Measurements from ENCODE around the gene AGER. TPM values are rescaled to one million over a fixed set of nuclear protein-coding genes. Genes with fewer than 3 reads are reported as not detected.
A peak's percentile ranks its signal among the peaks of the same experiment; 100 is the strongest.

The AGER gene
- polyA plus RNA-seq (ENCODE audit: low read depth in 6 of 6) = 1 to 10 TPM in 1 of 6 donors, under 1 TPM in 3, not detected in 2; 0.32 to 1.1 (median 0.63) TPM

- peak within 1 kb of the TSS in 3 of 6 donors; percentile 31 to 82 (median 60) for H3K27ac Mint-ChIP-seq
- DNase-seq = no peak
- peaks cover 48 to 58% (median 58%) of the 10 kb centered on the region in 3 donors for H3K4me1 Mint-ChIP-seq
- H3K4me3 Mint-ChIP-seq = peak within 1 kb of the TSS in 2 of 8 donors; percentile 15 to 54
- no peaks in the 10 kb centered on the region for H3K27me3 Mint-ChIP-seq
- no peak for ATAC-seq (ENCODE audit: low read depth in 2 of 2)
- H3K9me3 Mint-ChIP-seq = no peaks in the 10 kb centered on the region
- peaks cover 16 to 35% of the 10 kb centered on the region in 2 donors for H3K36me3 Mint-ChIP-seq
These were observed at the start of gene AGER for GRCh38 chr6:32184084-32184640. TSS of gene AGER (minus strand) at chr6:32184253. CDS start at chr6:32184222, 31 bp downstream.

GRCh38 chr6:32226434-32226833 lies 42.4 kb upstream of the AGER start:
- Mint-ChIP-seq H3K27me3 (no peaks in the 10 kb centered on the region), H3K9me3 (no peaks in the 10 kb centered on the region), H3K27ac (peak overlapping the region; percentile 56 to 97 (median 83)), H3K36me3 (no peaks in the 10 kb centered on the region), H3K4me3 (peak overlapping the region in 4 of 8 donors; percentile 32 to 82 (median 48)), H3K4me1 (peaks cover 55 to 72% (median 57%) of the 10 kb centered on the region in 3 donors)
- peak; percentile 54 to 58 for ATAC-seq (ENCODE audit: low read depth in 2 of 2)
- DNase-seq = peak; percentile 23

DNA sequence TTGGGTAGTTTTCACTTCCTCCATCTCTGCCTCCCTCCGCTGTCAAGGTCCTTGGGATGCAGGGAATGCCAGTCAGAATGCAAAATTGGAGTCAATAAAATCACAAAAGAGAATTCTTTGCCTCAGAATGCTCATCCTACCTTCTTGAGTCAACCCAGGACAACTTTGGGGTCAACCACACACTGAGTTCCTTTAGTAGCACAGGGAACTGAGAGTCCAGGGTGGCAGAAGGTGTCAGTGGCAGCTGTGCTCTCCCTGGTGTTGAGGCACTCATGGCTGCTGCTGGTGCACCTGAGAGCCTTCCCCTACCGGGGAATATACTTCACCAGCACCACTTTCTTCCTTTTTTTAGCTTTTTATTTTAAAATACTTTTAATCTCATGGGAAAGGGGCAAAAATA lies 40.6 kb upstream of the AGER start:
- H3K4me3 Mint-ChIP-seq = peak overlapping the region in 3 of 8 donors; percentile 42 to 73 (median 59)
- H3K4me1 Mint-ChIP-seq = peaks cover 58 to 76% (median 58%) of the 10 kb centered on the region in 3 donors
- H3K27me3 Mint-ChIP-seq = no peaks in the 10 kb centered on the region
- peak; percentile 88 to 90 for ATAC-seq (ENCODE audit: low read depth in 2 of 2)
- H3K36me3 Mint-ChIP-seq = no peaks in the 10 kb centered on the region
- peak overlapping the region in 4 of 6 donors; percentile 38 to 97 (median 82) for H3K27ac Mint-ChIP-seq
- peak; percentile 46 for DNase-seq
- H3K9me3 Mint-ChIP-seq = no peaks in the 10 kb centered on the region

- Mint-ChIP-seq H3K9me3 (no peaks in the 10 kb centered on the region), H3K4me3 (peak within 1 kb of the TSS in 6 of 8 donors; percentile 42 to 73 (median 52)), H3K36me3 (no peaks in the 10 kb centered on the region), H3K27me3 (no peaks in the 10 kb centered on the region), H3K4me1 (peaks cover 51 to 78% (median 53%) of the 10 kb centered on the region in 3 donors), H3K27ac (peak within 1 kb of the TSS; percentile 82 to 97 (median 92))
- DNase-seq = no peak
- no peak for ATAC-seq (ENCODE audit: low read depth in 2 of 2)
These were observed 39.5 kb upstream of the AGER start, which contains the start of gene NOTCH4 for GRCh38 chr6:32223258-32224235. TSS of gene NOTCH4 (minus strand) at chr6:32224067. CDS start at chr6:32223928, 139 bp downstream.

DNA sequence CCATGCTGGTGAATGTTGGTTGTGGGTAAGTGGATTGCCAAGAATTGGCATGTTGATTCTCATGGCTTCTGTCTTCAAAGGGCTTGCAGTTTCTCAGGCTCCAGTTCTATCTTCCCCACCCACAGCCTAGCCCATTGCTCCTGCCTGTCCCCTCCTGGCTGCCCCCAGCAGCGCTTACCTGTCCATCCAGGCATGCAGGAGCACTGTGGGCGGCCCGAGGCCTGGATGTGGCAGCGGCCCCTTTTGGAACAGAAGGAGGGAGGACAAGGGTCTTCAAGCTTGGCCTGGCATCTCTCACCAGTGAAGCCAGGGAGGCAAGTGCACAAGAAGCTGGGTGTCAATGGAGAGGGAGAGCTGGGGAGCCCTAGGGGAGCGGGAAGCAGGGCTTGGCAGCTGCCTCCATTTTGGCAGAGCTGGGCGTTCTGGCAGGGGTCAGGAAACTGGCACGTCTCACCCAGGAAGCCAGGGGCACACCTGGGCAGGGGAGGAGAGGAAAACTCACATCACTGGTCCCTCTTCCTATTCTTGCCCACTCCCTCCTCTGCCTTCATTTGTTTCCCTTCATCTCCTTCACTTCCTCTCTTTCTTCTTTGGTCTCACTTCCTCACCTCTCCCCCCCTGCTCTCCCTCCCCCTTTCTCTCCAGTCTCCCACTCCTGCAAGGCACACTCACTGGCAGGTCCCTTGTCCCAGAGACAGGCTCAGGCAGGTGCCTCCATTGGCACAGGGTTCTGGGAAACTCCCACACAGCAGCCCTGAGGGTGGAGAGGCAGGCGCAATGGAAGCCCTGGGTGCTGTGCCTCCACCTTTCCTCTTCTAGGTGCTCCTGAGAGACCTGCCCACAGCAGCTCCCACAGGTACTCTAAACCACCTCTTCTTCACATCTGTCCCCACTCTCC lies 38.5 kb upstream of the AGER start:
- Mint-ChIP-seq H3K4me3 (peak overlapping the region in 3 of 8 donors; percentile 28 to 48 (median 44)), H3K9me3 (no peaks in the 10 kb centered on the region), H3K27me3 (peaks cover 0 to 3% (median 0%) of the 10 kb centered on the region in 3 donors), H3K36me3 (no peaks in the 10 kb centered on the region), H3K4me1 (peaks cover 45 to 70% (median 52%) of the 10 kb centered on the region in 3 donors), H3K27ac (peak overlapping the region; percentile 70 to 95 (median 84))
- ATAC-seq (ENCODE audit: low read depth in 2 of 2) = no peak
- no peak for DNase-seq

DNA sequence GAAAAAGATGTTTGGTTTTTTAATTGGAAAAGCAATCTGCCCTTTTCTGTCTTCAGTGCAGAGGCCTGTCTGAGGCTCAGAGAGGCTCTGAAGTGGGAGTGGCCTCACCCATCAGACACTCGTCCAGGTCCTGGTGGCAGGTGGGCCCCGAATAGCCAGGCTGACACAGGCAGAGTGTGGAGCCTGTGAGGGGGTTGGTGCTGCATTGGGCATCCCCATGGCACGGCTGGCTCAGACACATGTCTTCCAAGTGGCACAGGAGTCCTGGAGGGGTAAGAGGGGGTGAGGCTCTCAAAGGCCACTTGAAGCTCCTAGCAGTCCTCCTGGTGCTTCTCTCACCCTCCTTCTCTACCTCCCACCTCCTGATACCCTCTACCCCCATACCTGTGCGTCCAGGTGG lies 36.0 kb upstream of the AGER start:
- H3K4me1 Mint-ChIP-seq = peaks cover 39 to 48% (median 42%) of the 10 kb centered on the region in 3 donors
- H3K36me3 Mint-ChIP-seq = no peaks in the 10 kb centered on the region
- ATAC-seq (ENCODE audit: low read depth in 2 of 2) (no peak), DNase-seq (no peak)
- no peak overlapping the region for H3K27ac Mint-ChIP-seq
- H3K9me3 Mint-ChIP-seq = no peaks in the 10 kb centered on the region
- H3K4me3 Mint-ChIP-seq = no peak overlapping the region
- peaks cover 0 to 6% (median 0%) of the 10 kb centered on the region in 3 donors for H3K27me3 Mint-ChIP-seq

GRCh38 chr6:32218167-32218566 lies 34.1 kb upstream of the AGER start:
- Mint-ChIP-seq H3K27ac (no peak overlapping the region), H3K36me3 (no peaks in the 10 kb centered on the region), H3K4me3 (no peak overlapping the region), H3K9me3 (no peaks in the 10 kb centered on the region), H3K27me3 (peaks cover 0 to 6% (median 0%) of the 10 kb centered on the region in 3 donors), H3K4me1 (peaks cover 28 to 36% (median 35%) of the 10 kb centered on the region in 3 donors)
- DNase-seq (no peak), ATAC-seq (ENCODE audit: low read depth in 2 of 2) (no peak)

GRCh38 chr6:32216998-32217397 lies 32.9 kb upstream of the AGER start:
- Mint-ChIP-seq H3K36me3 (no peaks in the 10 kb centered on the region), H3K4me3 (no peak overlapping the region), H3K9me3 (no peaks in the 10 kb centered on the region), H3K27ac (no peak overlapping the region), H3K27me3 (peaks cover 0 to 6% (median 0%) of the 10 kb centered on the region in 3 donors), H3K4me1 (peaks cover 16 to 26% (median 23%) of the 10 kb centered on the region in 3 donors)
- DNase-seq (no peak), ATAC-seq (ENCODE audit: low read depth in 2 of 2) (no peak)

GRCh38 chr6:32216285-32216684 lies 32.2 kb upstream of the AGER start:
- Mint-ChIP-seq H3K36me3 (no peaks in the 10 kb centered on the region), H3K9me3 (no peaks in the 10 kb centered on the region), H3K4me1 (peaks cover 10 to 23% (median 17%) of the 10 kb centered on the region in 3 donors), H3K27ac (no peak overlapping the region), H3K27me3 (peaks cover 0 to 6% (median 0%) of the 10 kb centered on the region in 3 donors), H3K4me3 (no peak overlapping the region)
- DNase-seq (no peak), ATAC-seq (ENCODE audit: low read depth in 2 of 2) (no peak)

DNA sequence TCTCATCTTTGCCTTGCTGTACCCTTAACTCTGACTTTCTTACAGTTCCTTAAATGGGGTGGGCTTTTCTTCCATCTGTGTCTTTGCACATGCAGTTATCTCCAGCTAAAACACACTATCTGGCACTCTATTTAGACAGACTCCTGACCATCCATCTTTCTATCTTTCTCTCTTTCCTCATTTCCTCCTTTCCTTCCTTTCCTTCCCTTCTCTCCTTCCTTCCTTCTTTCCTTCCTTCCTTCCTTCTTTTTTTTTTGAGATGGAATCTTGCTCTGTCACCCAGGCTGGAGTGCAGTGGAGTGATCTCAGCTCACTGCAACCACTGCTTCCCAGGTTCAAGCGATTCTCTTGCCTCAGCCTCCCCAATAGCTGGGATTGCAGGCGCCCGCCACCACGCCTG lies 31.6 kb upstream of the AGER start:
- Mint-ChIP-seq H3K4me3 (no peak overlapping the region), H3K27ac (peak overlapping the region in 1 of 6 donors; percentile 76)

DNA sequence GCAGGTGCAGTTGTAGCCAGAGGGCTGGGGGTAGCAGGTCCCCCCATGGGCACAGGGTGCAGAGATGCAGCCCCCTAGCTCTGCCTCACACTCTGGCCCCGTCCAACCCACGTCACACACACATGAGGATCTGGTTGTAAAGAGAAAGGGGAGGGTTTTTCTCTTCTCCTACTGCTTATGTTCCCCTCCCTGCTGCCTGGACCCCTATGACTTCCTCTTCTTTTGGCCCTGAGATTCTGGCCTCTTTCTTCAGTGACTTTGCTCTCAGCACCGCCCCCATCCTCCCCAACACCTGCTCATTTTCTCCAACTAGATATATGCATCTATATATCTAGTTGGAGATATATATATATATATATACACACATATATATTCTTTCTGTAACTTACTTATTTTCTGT lies 30.1 kb upstream of the AGER start:
- Mint-ChIP-seq H3K27me3 (peaks cover 0 to 6% (median 0%) of the 10 kb centered on the region in 3 donors), H3K9me3 (no peaks in the 10 kb centered on the region), H3K36me3 (no peaks in the 10 kb centered on the region), H3K27ac (peak overlapping the region in 3 of 6 donors; percentile 5 to 29 (median 26)), H3K4me3 (peak overlapping the region in 1 of 8 donors; percentile 29), H3K4me1 (peaks cover 9 to 19% (median 10%) of the 10 kb centered on the region in 3 donors)
- DNase-seq (no peak), ATAC-seq (ENCODE audit: low read depth in 2 of 2) (peak; percentile 27 to 59)

More for the DNA sequence above, 31.6 kb upstream of the AGER start:
- no peaks in the 10 kb centered on the region for H3K36me3 Mint-ChIP-seq
- ATAC-seq (ENCODE audit: low read depth in 2 of 2) (no peak), DNase-seq (no peak)
- no peaks in the 10 kb centered on the region for H3K9me3 Mint-ChIP-seq
- H3K4me1 Mint-ChIP-seq = peaks cover 10 to 23% (median 16%) of the 10 kb centered on the region in 3 donors
- peaks cover 0 to 6% (median 0%) of the 10 kb centered on the region in 3 donors for H3K27me3 Mint-ChIP-seq

- no peak overlapping the region for H3K4me3 Mint-ChIP-seq
- H3K4me1 Mint-ChIP-seq = peaks cover 6 to 19% (median 10%) of the 10 kb centered on the region in 3 donors
- peaks cover 0 to 6% (median 0%) of the 10 kb centered on the region in 3 donors for H3K27me3 Mint-ChIP-seq
- no peak for DNase-seq
- H3K27ac Mint-ChIP-seq = peak overlapping the region in 2 of 6 donors; percentile 5 to 26
- ATAC-seq (ENCODE audit: low read depth in 2 of 2) = no peak
- H3K9me3 Mint-ChIP-seq = no peaks in the 10 kb centered on the region
- H3K36me3 Mint-ChIP-seq = no peaks in the 10 kb centered on the region
These were observed 29.6 kb upstream of the AGER start for GRCh38 chr6:32213649-32214048.

All from naive B cell (primary cell).